Measurements from ENCODE around the gene LRP2.

DNA sequence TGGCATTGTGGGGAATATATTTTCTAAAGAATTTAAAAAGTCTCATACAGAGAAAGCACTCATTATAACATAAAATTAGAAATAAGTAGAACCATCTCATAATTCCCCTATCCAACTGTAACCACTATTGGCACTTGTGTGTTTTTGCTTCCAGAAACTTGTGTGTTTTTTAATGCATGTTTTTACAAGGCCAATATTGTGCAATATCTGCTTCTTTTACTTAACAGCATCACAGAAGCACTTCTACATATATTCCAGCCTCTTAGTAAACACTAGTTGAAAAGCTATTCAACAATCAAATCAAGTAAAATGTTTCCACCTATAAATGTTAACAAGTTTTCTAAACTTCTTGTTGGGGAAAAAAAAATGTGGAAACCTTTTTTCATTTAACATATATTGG is 132.7 kb downstream of the LRP2 start:
- TF ChIP-seq, protein P1, sequence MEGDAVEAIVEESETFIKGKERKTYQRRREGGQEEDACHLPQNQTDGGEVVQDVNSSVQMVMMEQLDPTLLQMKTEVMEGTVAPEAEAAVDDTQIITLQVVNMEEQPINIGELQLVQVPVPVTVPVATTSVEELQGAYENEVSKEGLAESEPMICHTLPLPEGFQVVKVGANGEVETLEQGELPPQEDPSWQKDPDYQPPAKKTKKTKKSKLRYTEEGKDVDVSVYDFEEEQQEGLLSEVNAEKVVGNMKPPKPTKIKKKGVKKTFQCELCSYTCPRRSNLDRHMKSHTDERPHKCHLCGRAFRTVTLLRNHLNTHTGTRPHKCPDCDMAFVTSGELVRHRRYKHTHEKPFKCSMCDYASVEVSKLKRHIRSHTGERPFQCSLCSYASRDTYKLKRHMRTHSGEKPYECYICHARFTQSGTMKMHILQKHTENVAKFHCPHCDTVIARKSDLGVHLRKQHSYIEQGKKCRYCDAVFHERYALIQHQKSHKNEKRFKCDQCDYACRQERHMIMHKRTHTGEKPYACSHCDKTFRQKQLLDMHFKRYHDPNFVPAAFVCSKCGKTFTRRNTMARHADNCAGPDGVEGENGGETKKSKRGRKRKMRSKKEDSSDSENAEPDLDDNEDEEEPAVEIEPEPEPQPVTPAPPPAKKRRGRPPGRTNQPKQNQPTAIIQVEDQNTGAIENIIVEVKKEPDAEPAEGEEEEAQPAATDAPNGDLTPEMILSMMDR (IDR thresholded peaks at IDR 0.05 in 2 of 3, conservative IDR thresholded peaks at IDR 0.05 in 1 of 3; ENCODE audit: control insufficient read depth in 2 of 3, extremely low read depth in 1 of 3, insufficient read depth in 1 of 3, low read depth in 3 of 3, low read length in 3 of 3), result no peak
- no peak for TF ChIP-seq EZH2 (IDR thresholded peaks at IDR 0.05; ENCODE audit: borderline replicate concordance, control insufficient read depth, low read depth, low read length)

Data from GM12878 (cell line).